Measurements from ENCODE around the gene NEUROD2. TPM values are rescaled to one million over a fixed set of nuclear protein-coding genes. Genes with fewer than 3 reads are reported as not detected.

The NEUROD2 gene
- total RNA-seq (2014; rRNA removed; shearing (Covaris generic)) = not detected in 2 replicates
- not detected in 2 replicates for polyA plus RNA-seq (2016; fragmentation: Nextera tagmentation; extraction: Ambion mirVana)
- long read RNA-seq = 0 reads

- peaks cover 84% of the 10 kb centered on the region for H3K27me3 Mint-ChIP-seq (ENCODE audit: insufficient read depth, low read depth, poor library complexity)
- no peaks in the 10 kb centered on the region; the same call in 2 of the 3 replicates for H3K9me3 Mint-ChIP-seq
- H4K20me1 ChIP-seq (replicated peaks; ENCODE audit: insufficient read depth) = no peaks in the 10 kb centered on the region; the same call in 1 of the 2 replicates
Observed at GRCh38 chr17:39607851-39608130, at the start of gene NEUROD2. TSS of gene NEUROD2 (minus strand) at chr17:39607920. CDS start at chr17:39606599, 1,321 bp downstream.

More at GRCh38 chr17:39607851-39608130, at the start of gene NEUROD2:
- Histone ChIP-seq H3K4me1 (ENCODE audit: insufficient read depth) (peaks cover 24% of the 10 kb centered on the region), H3K9me2 (ENCODE audit: insufficient read depth) (no peaks in the 10 kb centered on the region), H3K27me3 (ENCODE audit: insufficient read depth) (peaks cover 97% of the 10 kb centered on the region), H3K4me3 (peak within 1 kb of the TSS; percentile 66), H3K79me2 (replicated peaks; ENCODE audit: insufficient read depth) (no peaks in the 10 kb centered on the region), H2AFZ (peak within 1 kb of the TSS; percentile 83), H3K27ac (ENCODE audit: low read depth) (no peak within 1 kb of the TSS), H3K36me3 (ENCODE audit: insufficient read depth) (no peaks in the 10 kb centered on the region), H3K4me2 (peak within 1 kb of the TSS; percentile 88), H3F3A (replicated peaks; ENCODE audit: low read depth) (peaks cover 20% of the 10 kb centered on the region)
- DNase-seq (ENCODE audit: low spot score) = no peak
- Mint-ChIP-seq H3K4me3 (peak within 1 kb of the TSS; percentile 69), H3K36me3 (ENCODE audit: low read depth) (no peaks in the 10 kb centered on the region), H3K4me1 (peaks cover 25% of the 10 kb centered on the region), H3K27ac (no peak within 1 kb of the TSS)
- ATAC-seq = no peak
- TF ChIP-seq EZH2 (IDR thresholded peaks at IDR 0.05; ENCODE audit: low read depth, unreplicated experiment) (no peak), ZNF462 (CRISPR knock-in tag; IDR thresholded peaks at IDR 0.05) (no peak), STAT1 (IDR thresholded peaks at IDR 0.05; ENCODE audit: unreplicated experiment) (no peak), JUNB (IDR thresholded peaks at IDR 0.05; ENCODE audit: unreplicated experiment) (no peak), ETS1 (IDR thresholded peaks at IDR 0.05) (no peak), CREB1 (CRISPR knock-in tag; IDR thresholded peaks at IDR 0.05; ENCODE audit: low read depth) (no peak), ZNF114 (CRISPR knock-in tag; IDR thresholded peaks at IDR 0.05) (no peak), POLR2AphosphoS5 (IDR thresholded peaks at IDR 0.05; ENCODE audit: low read depth) (no peak), ZNF331 (CRISPR knock-in tag; IDR thresholded peaks at IDR 0.05; ENCODE audit: low read depth) (no peak), NANOG (IDR thresholded peaks at IDR 0.05; ENCODE audit: borderline replicate concordance) (no peak), EZH2phosphoT487 (IDR thresholded peaks at IDR 0.05; ENCODE audit: unreplicated experiment) (no peak)
- TF ChIP-seq, protein P1, sequence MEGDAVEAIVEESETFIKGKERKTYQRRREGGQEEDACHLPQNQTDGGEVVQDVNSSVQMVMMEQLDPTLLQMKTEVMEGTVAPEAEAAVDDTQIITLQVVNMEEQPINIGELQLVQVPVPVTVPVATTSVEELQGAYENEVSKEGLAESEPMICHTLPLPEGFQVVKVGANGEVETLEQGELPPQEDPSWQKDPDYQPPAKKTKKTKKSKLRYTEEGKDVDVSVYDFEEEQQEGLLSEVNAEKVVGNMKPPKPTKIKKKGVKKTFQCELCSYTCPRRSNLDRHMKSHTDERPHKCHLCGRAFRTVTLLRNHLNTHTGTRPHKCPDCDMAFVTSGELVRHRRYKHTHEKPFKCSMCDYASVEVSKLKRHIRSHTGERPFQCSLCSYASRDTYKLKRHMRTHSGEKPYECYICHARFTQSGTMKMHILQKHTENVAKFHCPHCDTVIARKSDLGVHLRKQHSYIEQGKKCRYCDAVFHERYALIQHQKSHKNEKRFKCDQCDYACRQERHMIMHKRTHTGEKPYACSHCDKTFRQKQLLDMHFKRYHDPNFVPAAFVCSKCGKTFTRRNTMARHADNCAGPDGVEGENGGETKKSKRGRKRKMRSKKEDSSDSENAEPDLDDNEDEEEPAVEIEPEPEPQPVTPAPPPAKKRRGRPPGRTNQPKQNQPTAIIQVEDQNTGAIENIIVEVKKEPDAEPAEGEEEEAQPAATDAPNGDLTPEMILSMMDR (conservative IDR thresholded peaks at IDR 0.05; ENCODE audit: low read depth in 2 of 2) = no peak
- TF ChIP-seq, protein P2, sequence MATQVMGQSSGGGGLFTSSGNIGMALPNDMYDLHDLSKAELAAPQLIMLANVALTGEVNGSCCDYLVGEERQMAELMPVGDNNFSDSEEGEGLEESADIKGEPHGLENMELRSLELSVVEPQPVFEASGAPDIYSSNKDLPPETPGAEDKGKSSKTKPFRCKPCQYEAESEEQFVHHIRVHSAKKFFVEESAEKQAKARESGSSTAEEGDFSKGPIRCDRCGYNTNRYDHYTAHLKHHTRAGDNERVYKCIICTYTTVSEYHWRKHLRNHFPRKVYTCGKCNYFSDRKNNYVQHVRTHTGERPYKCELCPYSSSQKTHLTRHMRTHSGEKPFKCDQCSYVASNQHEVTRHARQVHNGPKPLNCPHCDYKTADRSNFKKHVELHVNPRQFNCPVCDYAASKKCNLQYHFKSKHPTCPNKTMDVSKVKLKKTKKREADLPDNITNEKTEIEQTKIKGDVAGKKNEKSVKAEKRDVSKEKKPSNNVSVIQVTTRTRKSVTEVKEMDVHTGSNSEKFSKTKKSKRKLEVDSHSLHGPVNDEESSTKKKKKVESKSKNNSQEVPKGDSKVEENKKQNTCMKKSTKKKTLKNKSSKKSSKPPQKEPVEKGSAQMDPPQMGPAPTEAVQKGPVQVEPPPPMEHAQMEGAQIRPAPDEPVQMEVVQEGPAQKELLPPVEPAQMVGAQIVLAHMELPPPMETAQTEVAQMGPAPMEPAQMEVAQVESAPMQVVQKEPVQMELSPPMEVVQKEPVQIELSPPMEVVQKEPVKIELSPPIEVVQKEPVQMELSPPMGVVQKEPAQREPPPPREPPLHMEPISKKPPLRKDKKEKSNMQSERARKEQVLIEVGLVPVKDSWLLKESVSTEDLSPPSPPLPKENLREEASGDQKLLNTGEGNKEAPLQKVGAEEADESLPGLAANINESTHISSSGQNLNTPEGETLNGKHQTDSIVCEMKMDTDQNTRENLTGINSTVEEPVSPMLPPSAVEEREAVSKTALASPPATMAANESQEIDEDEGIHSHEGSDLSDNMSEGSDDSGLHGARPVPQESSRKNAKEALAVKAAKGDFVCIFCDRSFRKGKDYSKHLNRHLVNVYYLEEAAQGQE (IDR thresholded peaks at IDR 0.05; ENCODE audit: unreplicated experiment) = no peak
